ENCODE data around the gene ESPL1. TPM values are rescaled to one million over a fixed set of nuclear protein-coding genes. Genes with fewer than 3 reads are reported as not detected.

ESPL1 gene
- polyA plus RNA-seq, 3 donors: 0.79 TPM; not detected in 2

DNA sequence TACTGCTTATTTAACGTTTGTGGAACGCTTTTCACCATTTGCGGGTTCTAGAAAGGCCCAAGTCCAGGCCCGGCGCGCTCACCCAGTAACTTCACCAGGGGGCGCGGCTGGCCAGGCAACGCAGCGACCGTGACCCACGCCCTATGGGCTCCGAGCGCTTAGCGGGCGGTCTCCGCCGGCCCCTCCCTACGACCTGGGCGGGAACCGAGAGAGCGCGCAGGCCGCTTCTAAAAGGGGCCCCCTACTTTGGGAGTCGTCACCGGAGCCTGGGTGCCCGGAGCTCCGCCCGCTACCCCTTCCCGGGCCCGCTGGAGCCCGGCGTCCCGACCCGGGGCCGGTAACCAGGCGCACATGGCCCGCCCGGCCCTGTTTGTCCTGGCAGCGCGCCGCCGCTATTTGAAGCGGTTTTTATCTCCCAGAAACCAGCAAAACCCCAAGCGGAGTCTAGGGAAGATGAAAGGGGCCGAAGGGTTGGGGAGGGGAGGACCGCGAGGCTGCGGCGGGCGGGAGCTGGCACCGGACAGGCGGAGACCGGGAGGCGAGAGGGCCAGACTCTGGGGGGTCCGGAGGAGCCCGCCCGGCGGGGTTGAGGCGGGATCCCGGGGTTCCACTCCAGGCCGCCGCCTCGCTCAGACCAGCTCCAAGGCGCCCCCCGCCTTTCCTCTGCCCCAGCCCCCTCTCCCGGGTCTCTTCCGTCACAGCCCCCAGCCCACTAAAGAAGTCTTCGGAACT is 56.8 kb downstream of the ESPL1 start:
- WGBS (ENCODE audit: insufficient coverage): 0% methylated on average over 49 of the region's 69 CpGs
- intact Hi-C loops (cut with micrococcal nuclease): loop anchor here (2.0 to 10.0 kb wide), 4 partner anchors 20 to 177 kb away; partner anchors contain the start of gene TARBP2 (in 1 of the 2)
- peaks cover 14 to 22% of the 10 kb centered on the region in 2 donors for H3K27me3 ChIP-seq (ENCODE audit: control insufficient read depth in 2 of 2, insufficient read depth in 2 of 2, low read length in 2 of 2)
- H2AFZ ChIP-seq (ENCODE audit: insufficient read depth, low read depth, low read length, poor library complexity, severe bottlenecking): peak overlapping the region; percentile 93
- H3K36me3 Mint-ChIP-seq: peaks cover 0 to 3% of the 10 kb centered on the region in 2 donors
- peak overlapping the region; percentile 68 for H3K9ac ChIP-seq (ENCODE audit: insufficient read depth, low read length, poor library complexity, severe bottlenecking)
- peak overlapping the region; percentile 94 for H3K4me2 ChIP-seq (replicated peaks; ENCODE audit: extremely low read depth, low read length, poor library complexity, severe bottlenecking)
- peaks cover 0 to 4% of the 10 kb centered on the region in 2 donors for H3K9me3 ChIP-seq (replicated peaks in 1 of 2; ENCODE audit: control insufficient read depth in 1 of 2, insufficient read depth in 1 of 2, low read length in 2 of 2)
- H3K27ac ChIP-seq (ENCODE audit: low read depth in 1 of 2, low read length in 2 of 2): peak overlapping the region; percentile 53 to 78
- peaks cover 23 to 33% (median 30%) of the 10 kb centered on the region in 3 donors for H3K27me3 Mint-ChIP-seq (ENCODE audit: low read depth in 3 of 3)
- H3K79me2 ChIP-seq (ENCODE audit: insufficient read depth, low read length): peaks cover 4% of the 10 kb centered on the region
- DNase-seq: peak; percentile 70 to 74 (median 72)
- peaks cover 37 to 43% of the 10 kb centered on the region in 2 donors for H3K4me1 ChIP-seq (ENCODE audit: control insufficient read depth in 1 of 2, insufficient read depth in 2 of 2, low read length in 2 of 2)
- peak overlapping the region; percentile 88 to 97 (median 93) for H3K27ac Mint-ChIP-seq
- peak overlapping the region; percentile 43 to 85 (median 56) for H3K4me3 ChIP-seq (replicated peaks in 1 of 3; ENCODE audit: low read depth in 2 of 3, low read length in 3 of 3)
- peaks cover 0 to 6% (median 0%) of the 10 kb centered on the region in 7 donors for H3K9me3 Mint-ChIP-seq
- H3K4me3 Mint-ChIP-seq: peak overlapping the region; percentile 91 to 97
- H3K36me3 ChIP-seq (replicated peaks in 1 of 2; ENCODE audit: control insufficient read depth in 1 of 2, insufficient read depth in 2 of 2, low read length in 2 of 2): peaks cover 0 to 2% of the 10 kb centered on the region in 2 donors
- no peaks in the 10 kb centered on the region for H4K20me1 ChIP-seq (ENCODE audit: insufficient read depth, low read length)
- H3K4me1 Mint-ChIP-seq: peaks cover 34% of the 10 kb centered on the region
- TF ChIP-seq CTCF (IDR thresholded peaks at IDR 0.05): peak; percentile 81

DNA sequence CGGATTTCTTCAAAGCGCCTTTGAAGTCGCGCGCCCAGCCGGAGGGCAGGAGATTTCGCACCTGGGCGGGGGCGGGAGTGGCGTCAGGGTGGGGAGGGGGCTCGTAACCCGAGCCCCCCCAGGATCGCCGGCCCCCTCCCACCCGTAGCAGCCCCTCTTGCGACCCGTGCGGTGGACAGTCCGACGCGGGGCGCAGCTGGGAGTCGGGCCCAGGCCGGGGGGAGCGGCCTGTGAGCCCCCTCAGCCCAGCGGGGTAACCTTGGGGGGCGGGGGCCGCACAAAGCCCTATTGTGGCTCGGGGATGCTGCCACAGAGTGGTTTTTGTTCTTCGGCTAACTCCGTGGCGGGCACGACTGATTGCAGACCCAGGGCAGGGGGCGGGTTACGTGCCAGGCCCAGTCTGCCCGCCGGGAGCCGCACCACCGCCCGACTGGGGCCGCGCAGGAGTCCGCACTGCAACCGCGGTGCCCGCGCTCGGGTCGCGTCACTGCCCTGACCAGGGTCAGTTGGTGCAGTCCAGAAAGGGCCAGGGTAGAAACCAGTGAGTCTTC is 57.5 kb downstream of the ESPL1 start:
- Mint-ChIP-seq H3K4me3 (peak overlapping the region; percentile 91 to 97), H3K36me3 (no peaks in the 10 kb centered on the region), H3K4me1 (peaks cover 29% of the 10 kb centered on the region), H3K9me3 (peaks cover 0 to 6% (median 0%) of the 10 kb centered on the region in 7 donors), H3K27ac (peak overlapping the region in 1 of 7 donors; percentile 46), H3K27me3 (ENCODE audit: low read depth in 3 of 3) (peaks cover 22 to 33% (median 31%) of the 10 kb centered on the region in 3 donors)
- no peak for DNase-seq
- Histone ChIP-seq H3K9ac (ENCODE audit: insufficient read depth, low read length, poor library complexity, severe bottlenecking) (peak overlapping the region; percentile 68), H3K4me1 (ENCODE audit: control insufficient read depth in 1 of 2, insufficient read depth in 2 of 2, low read length in 2 of 2) (peaks cover 32 to 37% of the 10 kb centered on the region in 2 donors), H3K79me2 (ENCODE audit: insufficient read depth, low read length) (peaks cover under 1% of the 10 kb centered on the region), H4K20me1 (ENCODE audit: insufficient read depth, low read length) (no peaks in the 10 kb centered on the region), H3K4me2 (replicated peaks; ENCODE audit: extremely low read depth, low read length, poor library complexity, severe bottlenecking) (peak overlapping the region; percentile 94), H2AFZ (ENCODE audit: insufficient read depth, low read depth, low read length, poor library complexity, severe bottlenecking) (peak overlapping the region; percentile 93), H3K9me3 (replicated peaks in 1 of 2; ENCODE audit: control insufficient read depth in 1 of 2, insufficient read depth in 1 of 2, low read length in 2 of 2) (peaks cover 0 to 4% of the 10 kb centered on the region in 2 donors), H3K36me3 (replicated peaks in 1 of 2; ENCODE audit: control insufficient read depth in 1 of 2, insufficient read depth in 2 of 2, low read length in 2 of 2) (no peaks in the 10 kb centered on the region), H3K27me3 (ENCODE audit: control insufficient read depth in 2 of 2, insufficient read depth in 2 of 2, low read length in 2 of 2) (peaks cover 14 to 22% of the 10 kb centered on the region in 2 donors), H3K4me3 (replicated peaks in 1 of 3; ENCODE audit: low read depth in 2 of 3, low read length in 3 of 3) (peak overlapping the region; percentile 43 to 85 (median 56)), H3K27ac (ENCODE audit: low read depth in 1 of 2, low read length in 2 of 2) (peak overlapping the region in 1 of 2 donors; percentile 78)
- TF ChIP-seq CTCF (IDR thresholded peaks at IDR 0.05): no peak
- intact Hi-C loops (cut with micrococcal nuclease): loop anchor here (2.0 to 10.0 kb wide), 3 partner anchors 19 to 111 kb away; no protein-coding TSS in a partner anchor
- WGBS (ENCODE audit: insufficient coverage): under 1% methylated on average over 38 of the region's 50 CpGs
